GM21529 (cell line): Measurements from ENCODE around the gene LUM.

ENCODE experiments used
- ATAC-seq: cut with Tn5 transposase; IDR thresholded peaks from one replicate; pipeline ENCODE4 v1.9.1; 2021; ENCODE audit not compliant: unreplicated experiment

The LUM gene

DNA sequence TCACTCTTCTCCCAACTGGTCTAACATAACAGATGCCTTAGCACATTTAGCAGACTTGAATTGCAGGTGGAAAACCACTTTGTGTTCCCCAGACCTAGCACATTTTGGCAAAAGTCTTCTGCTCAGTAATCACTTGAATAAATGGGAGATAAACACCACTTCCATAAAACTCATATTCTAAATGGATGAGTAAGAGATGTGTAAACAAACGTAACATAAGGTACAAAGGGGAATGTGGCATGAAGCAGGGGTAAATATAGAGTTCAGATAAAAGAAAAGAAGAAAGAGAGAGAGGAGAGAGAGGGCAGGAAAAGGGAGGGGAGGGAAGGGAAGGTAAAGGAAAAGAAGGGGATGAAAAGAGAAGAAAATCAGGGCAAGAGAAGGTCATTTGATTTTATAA, 36.4 kb downstream of the LUM start:
- ATAC-seq, result no peak

DNA sequence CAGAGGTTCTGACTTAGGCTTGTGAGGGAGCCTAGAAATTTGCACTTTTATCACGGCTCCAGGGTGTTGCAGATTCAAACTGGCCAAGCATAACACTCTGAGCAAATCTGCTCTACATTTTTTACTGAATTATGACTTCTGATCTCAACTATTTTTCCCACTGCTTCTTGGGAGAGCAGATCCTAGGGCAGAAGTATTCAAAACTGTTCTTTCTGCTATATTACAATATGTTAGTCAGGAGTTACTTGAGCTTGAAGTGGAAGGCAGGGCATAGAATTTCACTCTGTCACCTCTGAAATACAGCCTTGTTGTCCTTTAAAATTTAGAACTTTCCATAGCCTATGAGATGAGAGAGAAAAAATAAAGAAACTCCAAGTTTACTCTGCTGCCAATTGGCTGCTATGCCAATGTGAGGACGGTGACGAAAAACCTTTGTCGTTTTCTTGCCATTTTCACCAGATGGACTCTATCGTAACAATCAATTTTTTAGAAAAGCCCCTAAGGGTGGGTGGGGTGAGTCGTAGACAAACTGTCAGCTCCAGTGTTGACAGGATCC, 37.1 kb downstream of the LUM start:
- ATAC-seq, result no peak

DNA sequence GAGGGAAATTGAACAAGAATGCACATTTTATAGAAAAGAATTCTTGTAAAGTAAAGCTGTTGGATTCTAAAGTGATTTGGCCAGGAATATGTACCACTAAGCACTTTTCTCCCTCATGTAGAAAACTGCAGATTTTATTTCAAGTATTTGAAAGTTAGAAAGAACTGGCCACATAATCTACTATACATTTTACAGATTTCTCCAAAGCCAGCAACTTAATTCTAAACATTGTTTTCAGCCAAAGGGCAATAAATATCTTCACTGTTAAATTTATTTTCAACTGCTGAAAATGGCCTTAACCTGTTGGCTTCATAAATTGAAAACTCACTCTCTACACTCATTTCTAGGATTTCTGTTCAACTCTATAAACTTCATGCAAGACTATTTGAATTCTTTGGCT, 37.9 kb downstream of the LUM start:
- no peak for ATAC-seq

DNA sequence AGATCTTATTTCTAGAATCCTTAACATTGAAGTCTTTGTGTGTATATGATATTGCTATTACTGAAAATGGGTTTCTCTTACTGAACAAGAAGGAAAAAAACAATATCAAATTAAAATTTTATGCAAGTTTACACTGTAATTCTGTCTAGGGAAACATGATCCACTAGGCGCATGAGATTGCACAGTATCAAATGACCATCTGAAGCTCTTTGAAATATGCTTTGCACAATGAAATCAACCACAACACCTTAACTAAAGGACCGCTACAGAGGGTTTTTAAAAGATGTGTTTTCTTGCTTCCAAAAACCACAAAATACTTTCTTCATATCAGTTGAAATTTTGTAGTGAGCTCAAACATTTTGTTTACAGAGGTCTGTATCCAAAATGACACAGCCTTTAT, 38.4 kb downstream of the LUM start:
- no peak for ATAC-seq

DNA sequence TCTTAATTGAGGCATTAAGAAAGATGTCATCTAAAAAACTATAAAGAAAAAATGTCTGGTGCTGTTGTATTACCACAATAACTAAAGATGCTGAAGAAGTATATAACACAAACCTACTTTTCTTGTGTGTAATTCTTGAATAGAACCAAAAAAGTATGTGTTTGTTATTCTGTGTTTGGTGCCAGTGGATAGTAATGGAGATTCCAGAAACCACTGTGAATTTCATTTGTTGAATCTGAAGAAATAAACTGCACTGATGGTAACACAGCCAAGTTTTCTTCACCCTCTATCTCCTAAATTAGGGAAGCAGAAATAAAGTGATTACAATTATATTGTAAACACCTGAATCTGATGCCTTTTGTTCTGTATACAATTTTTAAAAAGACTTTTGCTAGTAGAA, 40.4 kb downstream of the LUM start:
- no peak for ATAC-seq

DNA sequence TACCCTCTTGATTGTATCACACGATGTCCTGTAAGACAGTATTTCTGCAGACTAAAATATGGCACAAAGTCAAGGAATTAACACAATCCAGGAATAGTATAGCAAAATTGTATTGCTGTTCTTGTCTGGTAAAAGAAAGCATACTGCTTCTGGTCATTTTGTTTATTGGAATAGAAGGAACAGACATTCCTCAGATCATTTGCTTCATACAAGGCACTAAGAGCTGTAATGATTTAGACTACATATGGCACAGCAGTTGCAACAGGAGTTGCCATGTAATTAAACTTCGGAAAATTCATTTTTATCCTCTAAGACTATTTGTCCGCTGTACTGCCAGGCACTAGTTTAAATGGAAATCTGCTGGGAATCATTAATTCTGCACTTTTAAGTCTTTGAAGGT, 45.9 kb downstream of the LUM start:
- ATAC-seq, result no peak

DNA sequence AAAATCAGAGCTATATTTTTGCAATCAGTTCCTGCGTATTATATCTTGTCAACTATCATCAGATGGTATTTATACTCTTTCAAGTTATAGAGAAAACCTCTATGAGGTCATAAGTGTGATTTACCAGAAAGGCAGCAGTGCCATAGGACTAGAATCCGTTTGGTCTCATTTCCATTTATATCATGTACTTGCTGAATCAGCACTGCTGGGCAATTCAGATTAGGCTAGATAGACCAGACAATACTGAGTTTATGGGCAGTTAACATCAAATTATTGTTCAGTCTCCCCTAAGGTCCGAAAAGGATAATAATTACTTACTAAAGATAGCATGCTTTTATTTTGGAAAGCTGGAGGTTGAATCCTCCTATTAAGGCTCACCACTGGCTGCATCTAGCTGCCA, 46.7 kb downstream of the LUM start:
- ATAC-seq, result no peak

DNA sequence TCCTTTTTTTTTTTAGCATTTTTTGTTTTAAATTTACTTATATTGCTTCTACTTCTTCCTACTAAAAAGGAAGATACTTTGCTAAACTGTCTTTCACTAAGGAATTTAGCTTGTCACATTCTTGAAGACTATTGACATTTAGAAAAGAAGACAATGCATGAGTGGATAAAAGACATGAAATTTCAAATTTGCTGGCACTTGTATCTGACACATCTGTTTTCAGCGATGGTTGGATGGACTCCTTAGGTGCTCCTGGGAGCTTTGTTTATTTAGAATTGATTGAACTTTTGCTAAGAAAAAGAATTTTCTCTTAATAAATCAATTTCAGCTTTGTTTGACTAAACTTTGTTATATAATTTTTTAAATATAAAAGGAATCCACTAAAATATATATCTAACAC, 50.2 kb downstream of the LUM start:
- no peak for ATAC-seq

DNA sequence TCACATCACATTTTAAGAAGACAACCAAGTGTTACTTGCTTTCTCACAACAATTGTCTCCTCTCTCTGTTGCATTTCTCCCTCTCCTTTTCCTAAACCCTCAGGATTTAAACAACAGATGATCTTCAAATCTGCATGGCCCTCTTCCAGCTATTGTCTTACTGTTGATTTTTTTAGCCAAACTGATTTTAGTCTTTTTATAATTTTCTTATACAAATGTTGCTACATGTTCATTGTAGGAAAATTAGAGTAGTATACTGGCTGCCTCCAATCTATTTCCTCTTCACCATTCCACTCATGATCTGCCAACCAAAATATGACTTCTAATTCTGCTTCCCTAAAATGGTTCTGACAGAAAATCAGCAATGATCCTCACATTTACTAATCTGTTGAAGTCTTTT, 52.1 kb downstream of the LUM start:
- ATAC-seq, result no peak

DNA sequence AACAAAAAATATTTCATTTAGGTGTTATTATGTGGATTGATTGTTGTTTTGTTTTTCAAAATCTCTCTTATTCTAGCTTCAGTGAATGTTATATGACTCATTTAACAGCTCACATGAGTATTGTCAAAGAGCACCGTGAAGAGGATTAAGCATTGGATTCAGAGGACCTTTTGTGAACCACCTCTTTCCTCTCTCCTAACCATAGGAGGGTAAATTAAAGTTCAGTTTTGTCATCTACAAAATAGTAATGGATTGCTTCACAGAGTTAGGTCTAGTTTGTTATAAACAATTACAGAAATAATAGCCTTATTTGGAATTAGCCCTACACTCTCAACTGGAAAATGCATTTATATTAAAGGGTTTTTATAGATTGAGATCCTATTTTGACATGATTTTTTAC, 52.5 kb downstream of the LUM start:
- ATAC-seq, result no peak

DNA sequence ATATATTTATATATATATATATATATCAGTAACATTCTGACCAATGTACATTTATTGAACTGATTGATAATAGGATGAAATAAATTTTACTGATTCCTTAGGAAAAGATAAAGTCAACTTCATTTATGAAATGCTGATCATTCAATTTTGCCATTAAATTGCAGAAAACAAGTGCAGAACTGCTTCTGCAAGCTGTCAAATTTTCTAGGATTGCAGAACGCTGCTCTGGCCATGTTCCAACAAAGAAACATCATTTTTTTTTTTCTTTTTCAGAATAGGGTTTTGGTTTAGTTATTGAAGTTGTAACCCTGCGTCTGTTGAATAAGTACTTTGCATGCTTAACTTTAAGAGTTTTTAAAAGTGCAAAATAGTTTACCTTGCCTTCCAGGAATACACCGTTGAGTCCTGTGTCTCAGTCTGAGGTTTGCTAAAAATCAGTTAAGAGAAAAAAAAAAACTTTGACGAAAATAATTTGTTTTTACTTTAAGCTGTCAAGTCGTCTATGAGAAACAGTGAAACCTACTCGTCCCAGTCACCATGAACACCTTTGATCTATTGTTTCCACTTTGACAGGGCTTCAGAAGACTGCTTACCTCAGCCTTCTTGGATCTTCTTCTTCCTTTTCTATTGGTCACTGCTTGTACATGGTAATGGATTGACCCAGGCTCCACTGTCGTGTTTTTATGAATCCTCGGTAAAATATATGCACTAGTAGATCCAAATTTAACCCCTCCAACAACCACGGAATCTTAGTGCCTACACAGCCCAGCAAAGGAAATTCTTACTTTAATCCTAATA, 53.7 kb downstream of the LUM start, which contains the start of gene KERA:
Gene KERA (minus strand): TSS at position 657 of the 798 bp plus-strand sequence. CDS start 1,743 bp downstream, outside the sequence.
- no peak for ATAC-seq

DNA sequence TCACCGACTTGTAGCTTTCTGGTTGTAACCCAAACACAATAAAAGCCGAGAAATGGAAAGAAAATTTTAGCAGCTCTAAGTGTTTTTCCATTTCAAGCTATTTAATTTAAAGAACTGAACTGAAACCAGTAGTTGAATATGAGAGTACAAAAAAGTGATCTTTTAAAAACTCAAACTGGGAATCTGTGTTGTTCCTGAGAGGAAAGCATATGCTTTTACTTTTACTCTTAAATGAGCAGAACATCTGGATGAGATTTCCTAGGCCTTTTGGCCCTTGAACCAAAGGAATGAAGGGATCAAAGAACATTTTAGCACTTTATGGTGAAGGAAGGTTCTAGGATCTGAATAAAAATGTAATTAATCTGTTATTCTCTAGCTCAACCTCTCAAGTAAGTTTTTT, 54.8 kb downstream of the LUM start:
- ATAC-seq, result no peak

DNA sequence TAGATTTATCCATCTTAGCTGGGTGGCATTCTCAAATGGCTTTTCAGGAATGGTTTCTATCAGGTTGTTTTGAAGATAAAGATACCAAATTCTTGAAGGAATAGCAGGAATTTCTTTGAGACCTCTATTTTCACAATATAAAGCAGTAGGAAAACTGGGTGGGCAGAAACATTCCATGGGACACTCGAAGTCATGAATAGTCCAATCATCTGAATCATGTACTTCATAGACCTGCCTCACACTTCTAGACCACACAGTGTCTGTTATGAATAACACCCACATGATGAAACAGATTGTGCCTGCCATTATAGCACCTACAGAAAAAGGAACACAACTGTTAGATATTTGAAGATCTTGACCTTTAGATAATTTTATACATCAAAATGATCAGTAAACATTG, 55.3 kb downstream of the LUM start:
- ATAC-seq, result no peak

DNA sequence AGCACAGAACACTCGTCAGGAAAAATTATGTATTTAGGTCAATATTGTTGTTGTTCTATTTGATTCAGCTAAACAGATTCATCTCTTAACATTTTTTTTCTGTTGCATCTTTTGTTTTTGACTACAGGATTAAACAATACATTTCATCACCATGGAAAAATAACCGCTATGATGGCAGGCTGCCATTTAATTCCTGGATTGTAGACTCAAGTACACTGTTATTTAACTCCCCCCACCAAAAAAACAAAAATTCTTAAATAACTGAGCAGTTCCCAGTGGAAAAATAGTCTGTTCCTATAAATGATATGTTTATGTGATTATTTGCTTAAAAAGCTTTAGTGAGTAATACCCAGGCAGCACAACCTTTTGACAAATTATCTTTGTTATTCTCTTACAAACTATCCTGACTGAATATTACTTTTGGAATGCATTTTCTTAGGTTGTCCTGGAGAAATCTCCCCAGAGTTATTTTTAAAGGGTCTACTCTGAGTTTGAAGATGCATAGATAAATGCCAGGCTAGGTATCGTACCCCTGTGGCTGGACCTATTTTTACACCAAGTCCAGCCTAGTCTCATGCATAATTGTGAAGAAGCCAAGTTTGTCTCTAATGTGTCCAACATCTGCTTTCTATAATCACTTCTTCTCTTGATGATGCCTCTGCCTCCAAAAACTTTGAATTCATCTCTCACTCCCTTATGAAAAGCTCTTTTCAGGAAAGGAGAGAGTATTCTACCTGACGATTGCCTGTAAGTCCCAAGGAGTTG, 57.2 kb downstream of the LUM start:
- ATAC-seq, result no peak
